Measurements from ENCODE around the gene DOK3. TPM values are rescaled to one million over a fixed set of nuclear protein-coding genes. Genes with fewer than 3 reads are reported as not detected.

The DOK3 gene
- total RNA-seq, 1 donor, result 0.99 TPM

- no peak overlapping the region for H3K4me3 ChIP-seq (ENCODE audit: low read depth, low read length)
- no peak for DNase-seq (ENCODE audit: low read depth)
- TF ChIP-seq CTCF (IDR thresholded peaks at IDR 0.05; ENCODE audit: insufficient read depth, low read length), result no peak
These were observed 42.8 kb downstream of the DOK3 start for GRCh38 chr5:177466861-177467260.

- no peak overlapping the region for H3K4me3 ChIP-seq (ENCODE audit: low read depth, low read length)
- TF ChIP-seq CTCF (IDR thresholded peaks at IDR 0.05; ENCODE audit: insufficient read depth, low read length), result no peak
- DNase-seq (ENCODE audit: low read depth), result no peak
These were observed 44.6 kb downstream of the DOK3 start for GRCh38 chr5:177465044-177465443.

GRCh38 chr5:177462021-177462670, 47.5 kb downstream of the DOK3 start:
- H3K4me3 ChIP-seq (ENCODE audit: low read depth, low read length), result no peak overlapping the region
- TF ChIP-seq CTCF (IDR thresholded peaks at IDR 0.05; ENCODE audit: insufficient read depth, low read length), result no peak
- no peak for DNase-seq (ENCODE audit: low read depth)

- H3K4me3 ChIP-seq (ENCODE audit: low read depth, low read length), result no peak overlapping the region
- TF ChIP-seq CTCF (IDR thresholded peaks at IDR 0.05; ENCODE audit: insufficient read depth, low read length), result no peak
- DNase-seq (ENCODE audit: low read depth), result no peak
These were observed 49.6 kb downstream of the DOK3 start for GRCh38 chr5:177459819-177460628.

GRCh38 chr5:177459357-177459756, 50.3 kb downstream of the DOK3 start:
- no peak overlapping the region for H3K4me3 ChIP-seq (ENCODE audit: low read depth, low read length)
- no peak for DNase-seq (ENCODE audit: low read depth)
- no peak for TF ChIP-seq CTCF (IDR thresholded peaks at IDR 0.05; ENCODE audit: insufficient read depth, low read length)

- no peak overlapping the region for H3K4me3 ChIP-seq (ENCODE audit: low read depth, low read length)
- TF ChIP-seq CTCF (IDR thresholded peaks at IDR 0.05; ENCODE audit: insufficient read depth, low read length), result no peak
- no peak for DNase-seq (ENCODE audit: low read depth)
These were observed 50.7 kb downstream of the DOK3 start for GRCh38 chr5:177458912-177459350.
